NCI-H146 treated with DMSO at 0.1 percent for 48 hours (cell line): Measurements from ENCODE around the gene MAPK7.

Experiments
- DNase-seq: peaks from one replicate; lab custom pipeline; 2025; ENCODE audit not compliant: unreplicated experiment; lab: John Stamatoyannopoulos, UW

Gene MAPK7

GRCh38 chr17:19414396-19415280, 36.3 kb downstream of the MAPK7 start:
- DNase-seq: no peak

GRCh38 chr17:19415311-19415710, 37.0 kb downstream of the MAPK7 start:
- DNase-seq: no peak

GRCh38 chr17:19415806-19416775, 37.8 kb downstream of the MAPK7 start:
- no peak for DNase-seq

- no peak for DNase-seq
These were observed 39.3 kb downstream of the MAPK7 start for GRCh38 chr17:19417611-19418010.

- no peak for DNase-seq
These were observed 40.1 kb downstream of the MAPK7 start for GRCh38 chr17:19418251-19418992.

- no peak for DNase-seq
These were observed 42.9 kb downstream of the MAPK7 start for GRCh38 chr17:19421219-19421618.

GRCh38 chr17:19421926-19422325, 43.6 kb downstream of the MAPK7 start:
- no peak for DNase-seq

- no peak for DNase-seq
These were observed 46.9 kb downstream of the MAPK7 start for GRCh38 chr17:19424934-19425868.

- no peak for DNase-seq
These were observed 48.3 kb downstream of the MAPK7 start for GRCh38 chr17:19426631-19427030.

- no peak for DNase-seq
These were observed 53.4 kb downstream of the MAPK7 start for GRCh38 chr17:19431691-19432090.
